Measurements from ENCODE around the gene PPIF.
A peak's percentile ranks its signal among the peaks of the same experiment; 100 is the strongest.

Gene PPIF

DNA sequence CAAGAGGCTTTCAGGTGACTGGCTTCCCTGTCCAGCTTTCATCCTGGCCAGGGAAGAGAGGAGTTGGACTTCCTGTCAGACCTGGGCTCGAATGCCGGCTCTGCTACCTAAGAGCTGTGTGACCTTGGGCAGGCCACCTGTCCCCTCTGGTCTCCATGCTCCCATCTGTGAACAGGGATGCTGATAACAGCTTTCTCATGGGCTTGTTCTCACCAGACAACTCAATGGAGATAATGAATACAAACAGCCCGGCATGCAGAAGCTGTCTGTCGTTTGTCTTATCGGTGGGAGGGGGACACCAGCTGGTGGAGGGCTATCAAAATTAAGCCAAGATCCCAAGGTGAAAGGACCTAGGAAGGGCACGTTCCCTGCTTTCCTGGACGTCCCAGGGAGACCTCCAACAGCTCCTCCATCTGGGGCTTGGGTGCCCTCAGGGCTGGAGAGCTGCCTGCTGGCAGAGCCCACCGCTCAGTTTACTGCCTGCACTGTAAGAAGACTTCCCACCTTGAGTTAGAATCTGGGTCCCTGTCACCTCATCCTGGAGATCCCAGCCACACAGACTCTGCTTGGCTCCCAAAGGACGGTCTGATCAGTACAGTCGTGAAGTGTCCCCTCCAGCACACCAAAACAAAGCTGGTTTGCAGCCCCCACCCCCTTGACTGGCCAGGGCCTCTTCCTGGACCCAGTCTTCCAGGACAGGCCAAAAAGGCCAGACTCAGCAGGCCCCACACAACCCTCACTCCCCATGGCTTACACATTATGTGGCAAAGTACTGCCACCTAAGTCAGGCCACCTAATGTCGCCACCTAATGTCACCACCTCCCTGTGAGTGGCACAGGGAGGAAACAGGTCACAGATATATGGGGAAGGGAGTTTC lies 40.9 kb downstream of the PPIF start:
- no peak overlapping the region for H3K4me3 Mint-ChIP-seq
- H3K4me1 Mint-ChIP-seq, result peaks cover 16% of the 10 kb centered on the region
- H3K9me3 Mint-ChIP-seq, result no peaks in the 10 kb centered on the region
- H3K27me3 Mint-ChIP-seq, result no peaks in the 10 kb centered on the region
- no peak overlapping the region for H3K27ac Mint-ChIP-seq
- no peaks in the 10 kb centered on the region for H3K36me3 Mint-ChIP-seq
- peak; percentile 25 for ATAC-seq

DNA sequence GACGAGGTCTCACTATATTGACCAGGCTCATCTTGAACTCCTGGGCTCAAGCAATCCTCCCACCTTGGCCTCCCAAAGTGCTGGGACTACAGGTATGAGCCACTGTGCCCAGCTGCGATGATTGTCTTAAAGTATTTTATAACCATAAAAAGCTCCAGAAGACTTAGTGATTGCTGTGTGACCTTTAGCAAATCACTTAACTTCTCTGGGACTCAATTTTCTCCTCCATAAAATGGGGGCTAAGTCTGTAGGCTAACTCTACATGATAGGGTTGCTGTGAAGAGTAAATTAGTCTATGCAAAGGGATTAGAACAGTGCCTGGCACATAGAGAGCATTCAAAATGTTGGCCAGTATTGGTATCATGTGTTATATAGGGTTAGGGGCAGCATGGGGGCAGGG lies 42.8 kb downstream of the PPIF start:
- H3K27ac Mint-ChIP-seq, result no peak overlapping the region
- peaks cover 16% of the 10 kb centered on the region for H3K4me1 Mint-ChIP-seq
- H3K9me3 Mint-ChIP-seq, result no peaks in the 10 kb centered on the region
- H3K36me3 Mint-ChIP-seq, result no peaks in the 10 kb centered on the region
- H3K27me3 Mint-ChIP-seq, result no peaks in the 10 kb centered on the region
- ATAC-seq, result no peak
- no peak overlapping the region for H3K4me3 Mint-ChIP-seq

DNA sequence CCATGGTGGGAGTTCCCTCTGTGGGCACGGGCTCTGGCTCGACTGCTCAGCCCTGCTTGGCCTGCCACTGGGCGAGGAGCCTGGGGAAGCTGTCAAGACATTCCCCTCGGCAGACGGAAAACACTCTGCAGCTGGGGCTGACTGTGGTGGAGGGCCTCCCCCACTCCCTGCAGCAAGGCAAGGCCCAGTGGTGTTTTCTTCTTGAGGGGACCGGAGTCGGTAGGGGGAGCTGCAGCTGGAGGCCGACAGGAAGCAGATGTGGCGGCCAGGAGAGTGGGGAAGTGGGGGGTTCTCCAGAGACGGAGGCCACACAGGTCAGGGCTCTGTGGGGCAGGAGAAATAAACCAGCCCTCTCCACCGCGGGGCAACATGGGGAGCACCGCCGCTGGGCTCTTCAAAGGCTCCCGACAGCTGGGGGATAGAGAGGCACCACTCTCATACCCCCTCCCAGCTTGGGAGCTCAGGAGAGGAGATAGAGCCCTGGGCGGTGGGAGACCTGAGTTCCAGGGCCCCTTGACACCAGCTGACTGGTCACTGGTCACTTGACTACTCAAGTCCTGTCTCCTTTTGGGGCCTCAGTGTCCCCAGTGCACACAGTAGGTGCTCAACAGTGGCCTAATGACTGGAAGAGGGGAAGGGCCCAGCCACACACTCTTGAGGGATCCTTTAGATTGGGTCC lies 43.4 kb downstream of the PPIF start:
- Mint-ChIP-seq H3K27ac (no peak overlapping the region), H3K4me1 (peaks cover 16% of the 10 kb centered on the region), H3K4me3 (peak overlapping the region; percentile 1)

DNA sequence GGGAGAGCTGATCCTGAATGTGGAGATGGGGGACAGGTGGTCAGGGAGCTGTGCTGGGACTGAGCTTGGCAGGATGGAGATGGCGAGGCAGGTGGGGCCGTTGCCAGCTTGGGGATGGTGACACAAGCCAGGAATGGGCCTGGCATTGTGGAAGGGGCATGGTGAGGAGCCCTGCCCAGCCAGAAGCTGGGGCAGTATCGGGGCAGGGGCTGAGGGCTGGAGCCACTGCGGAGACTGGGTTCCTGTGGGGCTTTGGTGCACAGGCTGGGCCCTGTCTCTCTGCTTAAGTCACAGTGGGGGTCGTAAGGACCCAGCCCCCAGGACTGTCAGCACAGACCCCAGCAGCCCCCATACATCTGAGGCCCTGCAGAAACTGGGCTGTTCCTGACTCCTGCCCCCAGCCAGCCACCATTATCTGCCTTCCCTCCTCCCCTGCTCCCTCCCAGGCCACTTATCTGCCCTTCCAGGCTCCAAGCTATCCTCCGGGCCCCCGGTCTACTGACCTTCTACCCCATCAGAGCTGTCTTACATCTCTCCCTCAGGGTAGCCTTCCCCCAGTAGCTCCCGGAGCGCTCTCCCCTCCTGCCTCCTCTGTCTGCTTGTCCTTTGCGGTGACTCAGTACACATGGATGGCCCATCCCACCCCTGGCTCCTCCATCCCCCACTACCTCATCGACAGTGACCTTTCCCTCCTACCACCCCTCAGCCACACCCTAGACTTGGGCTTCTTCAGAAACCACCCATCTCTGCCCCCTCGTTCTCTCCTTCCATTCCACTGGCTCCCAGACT lies 44.2 kb downstream of the PPIF start:
- H3K4me1 Mint-ChIP-seq, result peaks cover 16% of the 10 kb centered on the region
- no peaks in the 10 kb centered on the region for H3K36me3 Mint-ChIP-seq
- ATAC-seq, result no peak
- no peak overlapping the region for H3K27ac Mint-ChIP-seq
- no peaks in the 10 kb centered on the region for H3K9me3 Mint-ChIP-seq
- H3K27me3 Mint-ChIP-seq, result no peaks in the 10 kb centered on the region
- H3K4me3 Mint-ChIP-seq, result no peak overlapping the region

More for the DNA sequence above, 43.4 kb downstream of the PPIF start:
- Mint-ChIP-seq H3K27me3 (no peaks in the 10 kb centered on the region), H3K9me3 (no peaks in the 10 kb centered on the region), H3K36me3 (no peaks in the 10 kb centered on the region)
- no peak for ATAC-seq

DNA sequence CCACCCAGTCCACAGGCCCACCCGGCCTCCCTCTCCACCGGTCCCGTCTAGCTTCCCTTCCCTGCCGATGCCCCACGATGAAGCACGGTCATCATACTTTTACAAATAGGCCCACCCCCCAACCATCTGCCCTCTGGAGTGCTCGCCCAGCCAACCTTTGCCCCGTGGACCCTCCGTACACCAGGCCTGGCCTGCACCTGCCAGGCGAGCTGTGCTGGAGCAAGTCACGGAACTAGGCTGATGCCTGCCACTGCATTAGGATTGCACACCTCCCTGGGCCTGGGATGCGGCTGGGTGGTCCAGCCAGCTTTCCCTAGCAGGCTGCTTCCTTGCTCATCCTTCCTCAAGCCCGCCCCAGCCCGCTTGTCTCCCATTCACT lies 44.7 kb downstream of the PPIF start:
- ATAC-seq, result no peak
- Mint-ChIP-seq H3K4me3 (no peak overlapping the region), H3K36me3 (no peaks in the 10 kb centered on the region), H3K9me3 (no peaks in the 10 kb centered on the region), H3K27me3 (no peaks in the 10 kb centered on the region), H3K4me1 (peaks cover 16% of the 10 kb centered on the region), H3K27ac (no peak overlapping the region)

DNA sequence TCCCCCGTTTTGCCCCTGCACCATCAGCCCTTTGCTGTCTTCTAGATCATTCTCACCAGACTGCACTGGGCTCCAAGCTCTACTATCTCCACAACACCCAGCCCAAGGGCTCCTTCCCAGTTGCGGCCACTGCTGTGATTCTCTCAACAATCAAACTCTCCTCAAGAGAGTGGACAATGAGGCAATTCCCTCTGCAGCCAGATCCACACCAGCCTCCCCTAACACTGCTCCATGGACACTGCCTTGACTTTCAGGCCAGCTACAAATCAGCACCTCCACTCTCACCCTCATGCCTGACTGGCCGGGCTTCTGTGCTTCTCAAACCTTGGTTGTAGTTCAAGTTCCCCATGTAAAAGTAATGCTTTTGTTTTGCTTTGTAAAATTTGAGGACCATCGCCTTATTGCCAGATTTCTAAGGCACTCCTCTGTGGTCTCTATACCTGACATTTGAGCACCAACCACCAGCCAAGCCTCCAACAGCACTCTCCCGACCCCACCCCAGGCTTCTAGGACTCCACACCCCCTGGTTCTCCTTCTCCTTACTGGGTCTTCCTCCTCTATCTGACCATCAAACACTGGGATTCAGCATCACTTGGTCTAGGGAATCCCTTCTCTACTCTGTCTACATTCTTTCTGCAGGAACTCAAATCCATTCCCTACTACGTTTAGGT lies 45.4 kb downstream of the PPIF start:
- no peak for ATAC-seq
- Mint-ChIP-seq H3K27me3 (no peaks in the 10 kb centered on the region), H3K4me1 (peaks cover 16% of the 10 kb centered on the region), H3K27ac (no peak overlapping the region), H3K4me3 (no peak overlapping the region), H3K36me3 (no peaks in the 10 kb centered on the region), H3K9me3 (no peaks in the 10 kb centered on the region)

DNA sequence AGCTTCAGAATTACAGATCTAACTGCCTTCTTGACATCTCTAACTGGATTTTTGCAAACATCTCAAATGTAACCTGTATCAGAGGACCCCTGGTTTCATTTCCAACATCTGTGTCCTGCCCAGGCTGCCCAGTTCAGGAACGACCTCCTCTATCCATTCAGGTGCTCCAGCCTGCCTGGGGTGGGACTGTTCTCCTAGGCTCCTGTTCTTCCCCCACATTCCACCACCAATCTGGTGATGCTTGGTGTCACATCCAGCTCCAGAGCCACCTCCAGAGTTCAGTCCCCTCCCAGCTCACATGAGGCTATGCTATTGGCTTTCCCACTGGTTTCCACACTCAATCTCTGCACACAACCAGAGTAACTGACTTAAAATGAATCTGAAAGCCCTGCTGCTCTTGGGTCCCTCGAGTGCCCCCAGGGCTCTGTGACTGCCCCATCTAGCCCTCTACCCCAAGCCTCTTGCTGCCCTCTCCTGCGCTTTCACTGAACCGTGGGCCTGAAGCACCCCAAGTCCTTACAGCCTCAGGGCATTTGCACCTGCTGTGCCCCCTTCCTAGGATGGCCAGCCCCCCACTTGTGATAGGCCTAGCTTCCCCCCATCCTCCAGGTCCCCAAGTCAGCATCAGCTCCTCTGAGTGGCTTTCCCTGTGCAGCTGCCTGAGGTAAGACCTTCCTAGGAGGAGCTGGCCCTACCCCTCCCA lies 46.1 kb downstream of the PPIF start:
- no peak overlapping the region for H3K4me3 Mint-ChIP-seq
- no peaks in the 10 kb centered on the region for H3K9me3 Mint-ChIP-seq
- no peaks in the 10 kb centered on the region for H3K36me3 Mint-ChIP-seq
- no peak overlapping the region for H3K27ac Mint-ChIP-seq
- ATAC-seq, result no peak
- H3K27me3 Mint-ChIP-seq, result no peaks in the 10 kb centered on the region
- peaks cover 16% of the 10 kb centered on the region for H3K4me1 Mint-ChIP-seq

DNA sequence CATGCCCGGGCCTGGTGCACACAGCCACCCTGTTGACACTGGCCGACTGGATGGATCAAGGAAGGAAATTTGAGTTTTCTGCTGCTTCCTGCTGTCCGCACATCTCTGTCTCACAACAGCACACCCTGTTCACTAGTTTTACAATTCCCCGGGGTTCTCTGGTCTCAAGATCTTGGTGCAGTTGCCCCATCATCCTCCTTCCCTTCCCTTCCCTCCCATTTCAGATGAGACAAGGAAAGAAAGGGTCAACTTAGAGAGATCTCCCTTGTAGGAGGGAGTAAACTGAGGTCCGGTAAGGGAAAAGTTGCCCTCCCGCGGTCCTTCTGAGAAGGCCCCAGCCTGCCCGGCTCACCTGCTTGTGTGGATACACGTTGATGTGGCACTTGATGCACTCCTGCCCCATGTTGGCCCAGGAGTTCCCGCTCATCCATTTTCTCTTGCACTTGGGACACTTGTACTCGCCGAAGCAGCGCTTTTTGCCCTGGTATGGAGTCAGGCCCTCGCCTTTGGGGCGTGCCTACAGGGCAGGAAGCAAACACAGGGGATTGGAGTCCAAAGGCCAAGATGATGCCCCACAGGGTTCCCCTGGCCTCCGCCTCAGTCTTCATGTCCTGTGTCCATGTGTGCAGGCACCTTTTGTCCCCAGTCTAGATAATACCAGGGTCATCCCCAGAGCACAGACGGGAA lies 46.8 kb downstream of the PPIF start:
- peaks cover 10% of the 10 kb centered on the region for H3K4me1 Mint-ChIP-seq
- no peak overlapping the region for H3K27ac Mint-ChIP-seq
- no peaks in the 10 kb centered on the region for H3K36me3 Mint-ChIP-seq
- ATAC-seq, result no peak
- H3K4me3 Mint-ChIP-seq, result no peak overlapping the region
- no peaks in the 10 kb centered on the region for H3K9me3 Mint-ChIP-seq
- H3K27me3 Mint-ChIP-seq, result no peaks in the 10 kb centered on the region

DNA sequence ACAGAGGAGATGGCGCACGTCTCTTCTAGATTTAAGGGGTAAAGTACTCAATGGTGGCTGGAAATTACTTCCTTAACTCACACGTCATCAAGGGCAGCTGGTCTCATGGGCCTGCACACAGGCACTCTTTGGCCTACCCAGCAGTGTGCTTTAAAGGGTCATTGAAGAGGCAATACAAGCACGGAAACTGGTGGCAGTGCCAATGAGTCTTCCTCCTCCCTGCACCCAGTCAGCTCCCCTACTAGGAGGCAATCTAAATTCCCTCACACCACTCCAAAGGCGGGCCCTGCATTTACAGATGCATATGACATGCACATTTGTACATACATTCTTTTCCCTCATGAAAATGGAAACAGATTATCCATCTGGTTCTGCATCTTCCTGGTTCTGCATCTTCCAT lies 47.4 kb downstream of the PPIF start:
- ATAC-seq, result no peak
- Mint-ChIP-seq H3K4me1 (peaks cover 12% of the 10 kb centered on the region), H3K27me3 (no peaks in the 10 kb centered on the region)

DNA sequence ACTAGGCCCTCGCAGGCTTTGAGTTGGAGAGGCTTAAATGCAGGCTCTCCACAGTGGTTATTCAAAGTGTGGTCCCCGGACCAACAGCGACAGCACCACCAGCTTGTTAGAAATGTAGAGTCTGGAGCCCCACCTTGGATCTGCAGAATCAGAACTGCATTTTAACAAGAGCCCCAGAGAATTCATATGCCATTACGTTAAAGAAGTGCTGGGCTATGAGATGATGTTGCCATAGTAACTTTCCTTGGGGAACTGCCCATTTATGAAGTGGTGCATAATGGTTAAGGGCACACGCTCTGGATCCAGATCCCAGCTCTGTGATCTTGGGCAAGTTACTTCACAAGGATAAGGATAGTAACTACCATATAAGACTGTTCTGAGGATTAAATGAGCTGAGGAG lies 49.3 kb downstream of the PPIF start:
- Mint-ChIP-seq H3K4me1 (peaks cover 6% of the 10 kb centered on the region), H3K36me3 (no peaks in the 10 kb centered on the region), H3K4me3 (no peak overlapping the region), H3K27me3 (no peaks in the 10 kb centered on the region), H3K9me3 (no peaks in the 10 kb centered on the region), H3K27ac (no peak overlapping the region)
- ATAC-seq, result no peak

More for the DNA sequence above, 47.4 kb downstream of the PPIF start:
- no peak overlapping the region for H3K27ac Mint-ChIP-seq
- no peaks in the 10 kb centered on the region for H3K9me3 Mint-ChIP-seq
- H3K4me3 Mint-ChIP-seq, result no peak overlapping the region
- no peaks in the 10 kb centered on the region for H3K36me3 Mint-ChIP-seq

DNA sequence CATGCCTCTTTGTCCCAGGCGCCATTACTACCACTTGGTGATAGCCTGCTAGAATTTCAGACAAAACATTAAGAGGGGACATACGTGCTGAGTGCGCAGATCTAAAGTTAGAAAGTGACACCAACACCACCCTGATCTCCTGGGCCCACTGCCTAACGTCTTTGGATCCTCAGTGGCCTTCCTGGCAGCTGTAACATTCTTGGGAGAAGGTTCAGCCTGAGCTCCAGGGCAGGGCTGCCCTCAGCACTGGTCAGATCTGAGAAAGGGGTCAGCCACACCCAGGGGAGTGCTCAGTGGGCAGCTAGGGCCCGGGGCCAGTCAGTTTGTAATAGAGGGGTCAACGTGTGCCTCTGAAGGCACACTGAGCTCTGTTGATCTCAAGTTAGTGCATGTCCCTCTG lies 49.8 kb downstream of the PPIF start:
- Mint-ChIP-seq H3K27ac (no peak overlapping the region), H3K36me3 (no peaks in the 10 kb centered on the region), H3K4me1 (peaks cover 6% of the 10 kb centered on the region), H3K27me3 (no peaks in the 10 kb centered on the region), H3K9me3 (no peaks in the 10 kb centered on the region), H3K4me3 (no peak overlapping the region)
- no peak for ATAC-seq

DNA sequence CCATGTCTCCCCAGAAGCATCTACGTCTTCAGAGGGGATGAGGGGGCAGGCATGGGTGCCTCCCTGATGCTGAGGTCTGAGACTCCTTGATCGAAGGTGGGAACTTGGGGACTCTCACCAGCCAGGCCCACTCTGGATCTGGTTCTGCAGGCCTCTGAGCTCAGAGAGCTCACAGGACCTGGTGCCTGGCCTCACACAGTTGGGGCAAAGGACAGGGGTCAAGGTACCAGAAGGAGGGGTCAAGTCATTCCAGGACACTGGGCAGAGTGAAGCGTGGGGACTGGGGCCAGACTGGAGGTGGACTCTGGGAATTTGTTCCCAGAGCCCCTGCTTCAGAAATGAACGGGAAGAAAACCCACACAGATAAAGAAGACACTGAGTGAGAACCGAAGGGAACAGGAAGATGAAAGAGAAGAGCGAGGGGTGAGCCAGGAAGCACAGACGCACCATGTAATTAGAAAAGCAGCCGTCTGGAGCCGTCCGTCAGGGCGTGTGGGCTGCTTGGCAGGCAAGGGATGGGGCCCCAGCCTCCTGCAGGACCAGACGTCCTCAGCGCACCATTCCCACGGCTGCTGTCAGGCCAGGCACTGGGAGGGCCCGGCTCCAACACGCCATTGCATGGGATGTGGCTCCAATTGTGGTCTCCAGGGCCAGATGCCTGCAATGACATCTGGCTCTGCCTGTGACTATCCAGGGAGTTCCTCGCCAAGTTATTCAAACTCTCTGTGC lies 50.5 kb downstream of the PPIF start:
- Mint-ChIP-seq H3K9me3 (no peaks in the 10 kb centered on the region), H3K36me3 (no peaks in the 10 kb centered on the region), H3K4me1 (peaks cover 6% of the 10 kb centered on the region), H3K4me3 (no peak overlapping the region), H3K27me3 (peaks cover 1% of the 10 kb centered on the region), H3K27ac (no peak overlapping the region)
- ATAC-seq, result no peak

DNA sequence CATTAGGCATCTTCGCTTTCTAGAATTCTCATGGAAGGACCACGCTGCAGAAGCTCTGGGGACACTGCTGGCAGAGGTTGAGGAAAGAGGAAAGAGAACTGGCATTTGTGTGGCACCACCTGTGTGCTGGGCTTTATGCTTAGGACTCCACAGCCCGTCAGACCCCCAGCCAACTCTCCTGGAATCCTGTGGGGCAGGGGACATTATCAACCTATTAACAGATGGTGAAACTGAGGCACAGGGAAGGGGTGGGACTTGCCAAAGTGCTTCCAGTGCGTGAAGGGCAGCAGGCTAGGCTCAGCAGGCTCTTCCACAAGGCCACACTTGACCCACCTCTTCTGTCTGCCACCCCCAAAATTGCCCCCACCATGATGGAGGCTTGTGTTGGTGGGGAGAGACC lies 51.4 kb downstream of the PPIF start:
- H3K27me3 Mint-ChIP-seq, result peaks cover 10% of the 10 kb centered on the region
- no peaks in the 10 kb centered on the region for H3K36me3 Mint-ChIP-seq
- H3K27ac Mint-ChIP-seq, result no peak overlapping the region
- H3K4me3 Mint-ChIP-seq, result no peak overlapping the region
- H3K9me3 Mint-ChIP-seq, result no peaks in the 10 kb centered on the region
- peaks cover 6% of the 10 kb centered on the region for H3K4me1 Mint-ChIP-seq
- ATAC-seq, result no peak
